T-helper 2 cell (primary cell): ENCODE results near the gene CCDC69.
"Not testable (repeated sequence)": the region's sequence is repeated elsewhere in the genome, so short reads cannot be mapped to it uniquely, and the experiment has no call there.

Source experiments
- DNase-seq, 5 experiments: peaks; one replicate each; pipeline versions ENCODE4 v3.0.0 to v3.0.0-alpha.2; 2012 to 2022

Gene CCDC69

GRCh38 chr5:151191661-151192060, 32.2 kb downstream of the CCDC69 start:
- no peak for DNase-seq

GRCh38 chr5:151189151-151189550, 34.7 kb downstream of the CCDC69 start:
- DNase-seq: no peak

GRCh38 chr5:151186538-151186937, 37.4 kb downstream of the CCDC69 start:
- no peak for DNase-seq

GRCh38 chr5:151186052-151186451, 37.8 kb downstream of the CCDC69 start:
- no peak for DNase-seq

GRCh38 chr5:151184316-151185042, 39.4 kb downstream of the CCDC69 start:
- DNase-seq: no peak

GRCh38 chr5:151183456-151184245, 40.2 kb downstream of the CCDC69 start:
- no peak for DNase-seq

- DNase-seq: no peak
Measured at GRCh38 chr5:151182976-151183375, 40.9 kb downstream of the CCDC69 start.

- no peak for DNase-seq
Measured at GRCh38 chr5:151182524-151182900, 41.4 kb downstream of the CCDC69 start.

GRCh38 chr5:151181818-151182523, 41.9 kb downstream of the CCDC69 start:
- DNase-seq: no peak

- DNase-seq: no peak
Measured at GRCh38 chr5:151180291-151180690, 43.6 kb downstream of the CCDC69 start.

GRCh38 chr5:151179489-151179840, 44.4 kb downstream of the CCDC69 start:
- DNase-seq: no peak

- no peak for DNase-seq
Measured at GRCh38 chr5:151178777-151179488, 45.0 kb downstream of the CCDC69 start.

GRCh38 chr5:151178372-151178771, 45.5 kb downstream of the CCDC69 start:
- DNase-seq: no peak

GRCh38 chr5:151176268-151176667, 47.6 kb downstream of the CCDC69 start:
- not testable (repeated sequence) for DNase-seq

- DNase-seq: no peak
Measured at GRCh38 chr5:151174612-151175101, 49.2 kb downstream of the CCDC69 start.

GRCh38 chr5:151173711-151174611, 49.9 kb downstream of the CCDC69 start:
- DNase-seq: no peak

GRCh38 chr5:151171529-151171928, 52.4 kb downstream of the CCDC69 start:
- no peak for DNase-seq

GRCh38 chr5:151168602-151169344, 55.1 kb downstream of the CCDC69 start:
- no peak for DNase-seq

- no peak for DNase-seq
Measured at GRCh38 chr5:151167022-151167421, 56.9 kb downstream of the CCDC69 start.

- peak in 4 of 5 experiments; percentile 60 to 78 (median 66) for DNase-seq
Measured at GRCh38 chr5:151164687-151165392, 59.1 kb downstream of the CCDC69 start.
